DLD1 (cell line): ENCODE data around the gene ADAM11.

Source experiments
- in situ Hi-C: cut with HindIII; loops from 2 replicates; pipeline ENCODE4 v1.10.0; 2017; ENCODE audit warnings: low sequenced_read_pairs

ADAM11 gene

DNA sequence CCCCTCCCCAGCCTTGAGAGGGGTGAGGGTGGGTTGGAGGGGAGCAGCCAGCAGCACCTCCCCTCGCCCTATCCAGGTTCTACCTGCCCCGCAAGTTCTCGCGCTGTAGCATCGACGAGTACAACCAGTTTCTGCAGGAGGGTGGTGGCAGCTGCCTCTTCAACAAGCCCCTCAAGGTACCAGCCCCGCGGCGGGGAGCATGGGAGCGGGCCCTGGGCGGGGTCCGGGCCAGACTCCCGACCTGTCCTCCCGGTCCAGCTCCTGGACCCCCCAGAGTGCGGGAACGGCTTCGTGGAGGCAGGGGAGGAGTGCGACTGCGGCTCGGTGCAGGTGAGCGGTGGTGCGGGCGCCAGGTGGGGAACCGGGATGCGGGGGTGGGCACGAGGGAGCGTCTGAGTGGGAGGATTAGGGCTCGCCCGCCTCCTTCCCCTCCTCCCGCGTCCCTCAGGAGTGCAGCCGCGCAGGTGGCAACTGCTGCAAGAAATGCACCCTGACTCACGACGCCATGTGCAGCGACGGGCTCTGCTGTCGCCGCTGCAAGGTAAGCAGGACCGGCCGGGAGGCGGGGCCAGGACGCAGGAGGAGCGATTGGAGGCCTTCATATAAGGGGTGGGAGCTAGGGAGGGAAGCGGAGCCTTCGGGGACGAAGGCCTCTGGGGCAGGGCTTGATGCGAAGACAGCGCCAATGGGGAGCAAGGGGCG, 16.5 kb downstream of the ADAM11 start:
- in situ Hi-C loops, result no loop called here

DNA sequence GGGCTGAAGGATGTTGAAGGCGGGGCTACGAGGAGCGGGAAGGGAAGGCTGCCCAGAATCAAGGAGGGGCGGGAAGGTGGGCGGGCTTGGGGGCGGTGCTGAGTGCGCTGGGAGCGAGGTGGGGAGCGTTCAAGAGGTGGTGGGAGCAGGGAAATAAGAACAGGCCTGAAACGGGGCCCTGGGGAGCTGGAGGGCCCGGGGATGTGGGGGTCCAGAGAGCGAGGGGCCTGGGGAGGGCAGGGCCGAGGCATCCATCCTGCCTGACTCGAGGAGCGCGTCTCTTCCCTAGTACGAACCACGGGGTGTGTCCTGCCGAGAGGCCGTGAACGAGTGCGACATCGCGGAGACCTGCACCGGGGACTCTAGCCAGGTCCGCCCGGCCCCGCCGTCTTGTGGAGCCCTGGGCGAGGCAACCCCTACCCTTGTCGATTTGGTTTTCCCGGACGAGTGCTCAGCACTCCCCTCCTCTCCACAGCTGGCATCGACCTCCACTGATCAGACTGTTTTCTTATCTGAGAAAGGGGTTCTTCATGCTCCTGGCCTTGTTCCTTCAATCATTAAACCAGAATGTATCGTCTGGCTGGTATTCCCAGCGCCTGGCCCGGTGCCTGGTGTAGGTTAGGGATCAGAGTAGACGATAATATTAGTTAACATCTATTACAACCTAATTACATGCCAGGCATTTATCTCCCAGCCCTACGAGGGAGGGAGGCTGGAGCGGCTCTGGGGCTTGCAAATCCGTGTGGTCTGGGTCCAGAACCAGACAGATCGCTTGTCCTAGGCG, 17.2 kb downstream of the ADAM11 start:
- in situ Hi-C loops, result no loop called here

DNA sequence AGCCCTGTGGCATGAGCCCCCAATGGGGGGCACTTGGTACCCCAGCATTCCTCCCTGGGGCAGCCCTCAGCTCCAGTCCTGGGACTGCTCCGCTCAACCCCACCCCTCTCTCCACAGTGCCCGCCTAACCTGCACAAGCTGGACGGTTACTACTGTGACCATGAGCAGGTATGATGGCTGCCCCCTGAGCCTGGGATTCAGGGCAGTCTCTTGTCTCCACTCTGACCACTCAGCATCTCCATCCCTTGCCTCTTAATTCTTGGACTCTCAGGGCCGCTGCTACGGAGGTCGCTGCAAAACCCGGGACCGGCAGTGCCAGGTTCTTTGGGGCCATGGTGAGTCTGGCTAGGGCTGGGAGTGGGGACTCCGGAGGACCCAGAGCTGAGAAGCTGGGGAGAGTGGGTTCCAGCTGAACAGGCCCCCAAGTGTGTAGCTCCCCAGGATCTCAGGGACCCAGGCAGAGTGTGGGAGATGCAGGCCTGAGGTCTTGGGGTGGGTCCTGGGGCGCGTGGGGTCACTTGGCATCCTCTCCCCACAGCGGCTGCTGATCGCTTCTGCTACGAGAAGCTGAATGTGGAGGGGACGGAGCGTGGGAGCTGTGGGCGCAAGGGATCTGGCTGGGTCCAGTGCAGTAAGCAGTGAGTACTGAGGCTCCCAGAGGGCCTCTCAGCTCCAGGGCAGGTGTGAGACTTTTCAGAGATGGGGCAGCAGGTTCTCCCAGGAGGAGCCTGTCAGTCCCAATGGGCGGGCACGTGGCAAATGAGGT, 18.0 kb downstream of the ADAM11 start:
- in situ Hi-C loops, result no loop called here

DNA sequence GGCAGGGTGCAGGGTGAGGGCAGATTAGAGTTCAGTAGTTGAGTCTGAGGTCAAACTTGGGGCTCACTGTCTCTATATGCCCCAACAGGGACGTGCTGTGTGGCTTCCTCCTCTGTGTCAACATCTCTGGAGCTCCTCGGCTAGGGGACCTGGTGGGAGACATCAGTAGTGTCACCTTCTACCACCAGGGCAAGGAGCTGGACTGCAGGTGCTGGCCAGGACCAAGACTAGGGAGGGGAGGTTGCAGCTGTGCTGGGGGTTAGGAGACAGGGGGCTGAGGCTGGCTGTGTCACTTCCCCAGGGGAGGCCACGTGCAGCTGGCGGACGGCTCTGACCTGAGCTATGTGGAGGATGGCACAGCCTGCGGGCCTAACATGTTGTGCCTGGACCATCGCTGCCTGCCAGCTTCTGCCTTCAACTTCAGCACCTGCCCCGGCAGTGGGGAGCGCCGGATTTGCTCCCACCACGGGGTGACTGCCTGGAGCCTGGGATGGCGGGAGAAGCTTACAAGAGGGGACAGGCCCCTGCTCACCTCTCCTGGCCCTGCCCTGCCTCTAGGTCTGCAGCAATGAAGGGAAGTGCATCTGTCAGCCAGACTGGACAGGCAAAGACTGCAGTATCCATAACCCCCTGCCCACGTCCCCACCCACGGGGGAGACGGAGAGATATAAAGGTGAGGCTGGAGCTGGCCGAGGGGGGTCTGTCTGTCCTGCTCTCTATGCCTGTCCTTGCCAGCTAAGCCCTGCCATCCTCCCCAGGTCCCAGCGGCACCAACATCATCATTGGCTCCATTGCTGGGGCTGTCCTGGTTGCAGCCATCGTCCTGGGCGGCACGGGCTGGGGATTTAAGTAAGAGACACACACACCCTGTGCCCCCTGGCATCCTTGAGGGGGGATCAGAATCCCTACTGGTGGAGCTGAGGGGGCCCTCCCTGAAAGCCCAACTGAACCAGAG, 18.9 kb downstream of the ADAM11 start:
- in situ Hi-C loops, result no loop called here

DNA sequence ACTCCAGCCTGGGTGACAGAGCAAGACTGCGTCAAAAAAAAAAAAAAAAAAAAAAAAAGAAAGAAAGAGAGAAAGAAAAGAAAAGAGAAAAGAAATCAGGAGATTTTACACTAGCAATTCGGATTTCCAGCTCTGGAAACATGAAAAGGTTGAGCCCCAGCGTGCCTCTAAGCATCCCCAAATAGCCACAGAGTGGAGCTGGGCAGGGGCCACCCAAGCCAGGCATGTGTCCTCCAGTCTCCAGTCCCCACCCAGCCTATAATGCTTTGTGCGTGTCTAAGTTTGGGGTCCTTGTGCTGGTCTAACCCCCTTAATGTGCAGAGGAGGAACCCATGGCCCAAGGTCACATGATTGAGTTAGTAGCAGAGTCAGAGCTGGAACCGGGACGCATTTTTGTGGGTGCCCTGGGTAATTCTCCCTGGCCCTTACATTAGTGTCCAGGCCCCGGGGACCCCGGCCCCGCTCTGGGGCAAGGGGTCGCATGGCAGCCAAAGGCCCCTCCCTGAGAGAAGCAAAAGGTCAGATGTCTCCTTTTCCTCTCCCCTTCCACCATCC, 19.9 kb downstream of the ADAM11 start:
- in situ Hi-C loops, result no loop called here

DNA sequence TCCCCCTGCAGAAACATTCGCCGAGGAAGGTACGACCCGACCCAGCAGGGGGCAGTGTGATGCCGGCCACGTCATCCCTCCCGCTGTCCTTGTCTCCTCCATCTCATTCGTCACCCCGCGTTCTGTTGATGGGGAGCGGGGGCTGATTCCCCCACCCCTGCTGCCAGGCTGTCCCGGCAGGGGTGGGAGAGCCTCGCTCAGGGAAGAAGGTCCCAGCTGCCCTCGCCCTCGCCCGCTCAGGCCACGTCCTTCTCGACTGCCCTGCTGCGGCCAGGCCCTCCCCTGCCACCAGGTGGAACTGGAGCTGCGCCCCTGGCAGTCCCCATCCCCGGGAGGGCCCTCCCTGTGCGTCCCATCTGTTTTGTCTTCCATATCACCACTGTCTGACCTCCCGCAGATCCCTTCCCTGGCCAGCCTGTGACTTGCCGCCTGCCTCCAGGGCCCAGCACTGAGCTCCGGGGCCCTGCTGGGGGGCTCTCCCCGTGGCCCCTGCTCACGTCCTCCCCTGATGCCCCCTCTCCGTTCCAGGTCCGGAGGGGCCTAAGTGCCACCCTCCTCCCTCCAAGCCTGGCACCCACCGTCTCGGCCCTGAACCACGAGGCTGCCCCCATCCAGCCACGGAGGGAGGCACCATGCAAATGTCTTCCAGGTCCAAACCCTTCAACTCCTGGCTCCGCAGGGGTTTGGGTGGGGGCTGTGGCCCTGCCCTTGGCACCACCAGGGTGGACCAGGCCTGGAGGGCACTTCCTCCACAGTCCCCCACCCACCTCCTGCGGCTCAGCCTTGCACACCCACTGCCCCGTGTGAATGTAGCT, 20.6 kb downstream of the ADAM11 start:
- in situ Hi-C loops, result no loop called here

DNA sequence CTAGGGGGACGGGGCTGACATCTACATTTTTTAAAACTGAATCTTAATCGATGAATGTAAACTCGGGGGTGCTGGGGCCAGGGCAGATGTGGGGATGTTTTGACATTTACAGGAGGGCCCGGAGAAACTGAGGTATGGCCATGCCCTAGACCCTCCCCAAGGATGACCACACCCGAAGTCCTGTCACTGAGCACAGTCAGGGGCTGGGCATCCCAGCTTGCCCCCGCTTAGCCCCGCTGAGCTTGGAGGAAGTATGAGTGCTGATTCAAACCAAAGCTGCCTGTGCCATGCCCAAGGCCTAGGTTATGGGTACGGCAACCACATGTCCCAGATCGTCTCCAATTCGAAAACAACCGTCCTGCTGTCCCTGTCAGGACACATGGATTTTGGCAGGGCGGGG, 21.4 kb downstream of the ADAM11 start:
- in situ Hi-C loops, result no loop called here

DNA sequence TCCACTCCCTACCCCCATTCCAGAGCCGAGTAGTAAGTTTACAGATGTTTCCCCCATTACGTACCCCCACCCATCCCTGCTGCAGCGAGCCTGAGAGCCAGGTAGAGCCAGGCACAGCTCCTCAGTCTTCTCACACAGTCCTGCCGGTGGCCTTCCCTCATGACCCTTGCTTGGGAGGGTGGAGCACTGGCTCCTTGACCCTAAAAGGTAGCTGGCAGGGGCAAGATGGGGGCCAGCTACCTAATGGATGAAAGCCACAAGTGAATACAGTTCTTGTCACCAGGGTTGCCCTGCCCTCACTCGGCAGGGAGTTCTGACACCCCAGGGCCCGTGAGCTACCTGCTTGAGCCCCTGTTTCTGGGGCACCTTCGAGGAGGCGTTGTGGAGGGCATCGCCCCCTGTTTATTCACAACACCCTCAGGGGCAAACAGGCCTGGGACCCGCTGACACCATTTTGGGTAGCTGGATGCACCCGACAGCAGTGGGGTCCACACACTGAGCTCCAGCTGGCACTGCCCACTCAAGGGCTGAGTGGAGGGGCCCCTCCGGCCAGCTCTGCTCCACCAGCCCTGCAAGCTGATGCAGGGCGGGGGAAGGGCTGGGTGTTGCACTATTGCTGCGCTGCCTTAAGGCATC, 22.2 kb downstream of the ADAM11 start:
- in situ Hi-C loops, result no loop called here

DNA sequence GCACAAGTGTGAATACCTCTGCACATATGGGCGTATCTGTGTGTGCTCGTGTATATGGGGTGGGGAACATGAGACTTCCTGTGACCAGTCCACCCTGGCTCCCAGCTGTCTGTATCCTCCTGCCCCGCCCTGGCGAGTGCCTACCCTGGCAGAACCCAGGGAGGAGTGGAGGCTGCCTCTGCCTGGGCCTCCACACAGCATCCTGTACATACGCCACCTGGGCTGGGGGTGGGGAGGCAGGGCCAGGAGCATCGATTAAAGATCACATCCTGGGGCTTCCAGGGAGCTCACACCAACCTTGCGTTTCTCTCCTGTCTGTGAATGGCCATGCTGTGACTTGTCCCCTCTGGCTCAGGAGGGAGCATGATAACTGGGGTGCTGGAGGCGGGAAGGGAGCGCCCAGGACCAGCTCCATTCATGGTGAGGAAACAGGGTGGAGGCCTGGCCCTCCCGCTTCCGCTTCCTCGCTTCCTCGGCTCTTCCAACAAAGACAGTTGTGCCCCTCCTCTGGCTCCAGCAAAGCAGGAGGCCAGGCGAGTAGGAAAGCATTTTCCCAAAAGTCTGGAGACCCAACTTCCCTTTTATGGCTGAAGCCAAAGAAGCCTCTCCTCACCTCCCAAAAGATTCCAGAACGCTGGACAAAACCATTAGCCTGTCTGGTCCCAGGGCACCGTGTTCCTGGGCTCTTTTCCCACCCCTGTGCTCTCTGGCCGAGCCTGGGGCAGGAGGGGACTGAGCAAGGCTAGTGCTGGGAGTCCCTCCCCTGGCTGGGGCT, 22.9 kb downstream of the ADAM11 start:
- in situ Hi-C loops, result no loop called here

DNA sequence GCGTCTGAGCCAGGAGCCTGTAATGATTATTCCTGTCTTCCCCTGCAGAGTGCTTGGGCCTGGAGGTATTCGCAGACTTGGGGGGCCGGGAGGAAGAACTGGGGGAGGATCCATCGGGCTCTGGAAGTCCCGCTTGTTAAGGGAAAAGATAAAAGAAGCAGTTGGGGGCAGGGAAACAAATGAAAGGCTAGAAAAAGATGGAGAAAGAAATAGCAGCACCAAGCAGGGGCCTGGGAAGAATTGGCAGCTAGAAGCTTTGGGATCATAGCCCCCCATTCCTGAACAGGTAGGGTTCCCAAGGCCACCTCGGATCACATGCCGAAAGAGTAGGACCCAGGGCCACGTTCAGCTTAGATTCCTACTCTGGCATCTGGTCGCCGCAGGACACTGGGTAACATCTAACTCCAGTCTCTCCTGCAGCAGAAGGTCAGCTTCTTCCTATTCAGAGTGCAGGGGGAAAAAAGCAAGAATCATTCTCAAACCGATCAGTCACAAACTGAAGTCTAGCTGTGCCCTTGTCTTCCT, 23.6 kb downstream of the ADAM11 start:
- in situ Hi-C loops, result no loop called here

DNA sequence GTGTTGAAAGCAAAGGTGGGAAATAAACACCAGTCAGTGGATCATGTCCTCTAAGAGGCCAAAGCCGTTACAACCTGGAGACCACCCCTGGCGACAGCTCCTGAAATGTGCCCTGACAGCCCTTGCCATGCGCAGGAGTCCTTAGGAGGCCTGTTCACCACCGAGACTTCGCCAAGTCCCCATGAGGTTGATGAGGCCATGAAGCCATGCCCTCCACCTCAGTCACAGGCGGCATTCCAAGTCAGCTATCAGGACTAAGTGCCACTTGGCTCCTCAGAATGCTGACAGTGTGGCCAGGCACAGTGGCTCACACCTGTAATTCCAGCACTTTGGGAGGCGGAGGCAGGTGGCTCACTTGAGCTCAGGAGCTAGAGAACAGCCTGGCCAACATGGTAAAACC, 27.1 kb downstream of the ADAM11 start:
- in situ Hi-C loops, result no loop called here

DNA sequence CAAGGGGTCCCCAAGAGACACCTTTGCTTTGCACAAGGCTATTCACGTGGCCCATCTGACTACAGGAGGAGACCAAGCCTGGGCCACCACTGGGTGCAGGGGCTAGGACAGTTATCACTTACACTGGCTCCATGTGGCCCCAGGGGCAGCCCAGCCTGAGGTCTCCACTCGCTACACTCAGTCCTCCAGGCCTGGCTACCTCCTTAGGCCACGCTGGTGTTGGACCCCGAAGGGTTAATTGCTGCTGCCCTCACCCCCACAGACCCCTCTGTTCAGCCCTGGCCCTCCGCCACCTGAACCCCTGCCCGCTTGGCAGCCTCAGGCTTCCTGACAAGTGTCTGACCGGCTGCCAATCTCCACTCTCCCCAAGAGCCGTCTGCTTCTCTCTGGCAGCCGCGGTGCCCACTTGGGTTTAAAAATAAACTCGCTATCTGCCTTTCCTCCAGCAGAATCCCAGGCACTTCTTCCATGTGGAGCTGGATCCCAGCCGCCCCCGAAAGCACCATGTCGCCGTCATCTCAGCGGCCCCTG, 27.8 kb downstream of the ADAM11 start:
- in situ Hi-C loops, result no loop called here

DNA sequence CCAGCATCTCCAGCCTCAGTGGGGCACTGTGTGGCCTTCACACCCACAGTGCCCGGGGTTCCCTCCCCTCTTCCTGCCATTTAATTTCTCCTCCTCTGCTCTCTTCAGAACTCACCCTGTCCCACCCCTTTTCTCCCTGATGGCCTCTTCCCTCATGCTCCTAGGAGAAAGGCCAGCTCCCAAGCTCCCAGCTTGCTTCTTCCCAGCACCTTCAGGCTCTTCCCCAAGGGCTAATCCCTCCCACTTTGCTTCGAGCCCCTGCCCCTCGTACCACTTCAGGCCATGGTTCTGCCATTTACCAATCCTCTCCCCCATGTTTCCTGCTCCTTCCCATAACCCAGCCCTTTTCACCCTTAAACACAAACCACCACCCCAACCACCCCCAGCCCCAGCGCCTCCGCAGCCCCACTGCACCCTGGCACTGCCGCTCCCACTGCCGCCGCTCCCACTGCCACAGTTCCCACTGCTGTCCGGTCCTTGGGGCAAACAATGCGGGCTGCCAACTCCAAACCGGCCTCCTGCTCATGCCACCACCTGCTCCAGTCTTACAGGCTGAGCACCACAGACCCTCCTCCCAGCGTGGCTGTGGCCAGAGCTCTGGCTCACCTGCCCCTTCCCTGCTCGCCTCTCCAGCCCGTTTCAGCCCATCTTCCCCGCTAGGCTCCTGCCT, 28.6 kb downstream of the ADAM11 start:
- in situ Hi-C loops, result no loop called here

DNA sequence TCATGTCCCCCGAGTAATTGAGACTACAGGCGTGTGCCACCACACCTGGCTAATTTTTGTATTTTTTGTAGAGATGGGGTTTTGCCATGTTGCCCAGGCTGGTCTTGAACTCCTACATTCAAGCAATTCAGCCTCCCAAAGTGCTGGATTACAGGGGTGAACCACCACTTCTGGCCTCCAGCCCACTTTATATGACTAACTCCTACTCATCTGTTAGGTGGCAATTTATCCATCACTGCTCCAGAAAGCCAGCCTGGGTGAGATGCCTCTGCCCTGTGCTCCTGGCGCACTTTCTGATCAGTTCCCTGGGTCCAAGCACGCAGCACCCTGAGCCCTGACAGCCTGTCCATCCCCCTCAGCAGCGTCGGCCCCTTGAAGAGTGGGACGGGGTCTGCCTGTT, 29.4 kb downstream of the ADAM11 start:
- in situ Hi-C loops, result no loop called here

DNA sequence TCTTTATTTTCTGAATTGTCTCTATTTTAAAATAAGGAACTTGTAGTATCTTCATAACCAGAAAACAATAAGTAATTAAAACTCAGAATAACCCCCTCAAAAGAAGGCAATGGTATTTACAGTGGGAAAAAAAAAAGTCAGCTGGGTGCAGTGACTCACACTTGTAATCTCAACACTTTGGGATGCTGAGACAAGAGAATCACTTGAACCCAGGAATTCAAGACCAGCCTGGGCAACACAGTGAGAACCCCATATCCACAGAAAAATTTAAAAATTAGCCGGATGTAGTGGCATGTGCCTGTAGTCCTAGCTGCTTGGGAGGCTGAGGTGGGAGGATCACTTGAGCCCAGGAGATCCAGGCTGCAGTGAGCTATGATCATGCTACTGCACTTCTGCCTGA, 33.5 kb downstream of the ADAM11 start:
- in situ Hi-C loops, result no loop called here

DNA sequence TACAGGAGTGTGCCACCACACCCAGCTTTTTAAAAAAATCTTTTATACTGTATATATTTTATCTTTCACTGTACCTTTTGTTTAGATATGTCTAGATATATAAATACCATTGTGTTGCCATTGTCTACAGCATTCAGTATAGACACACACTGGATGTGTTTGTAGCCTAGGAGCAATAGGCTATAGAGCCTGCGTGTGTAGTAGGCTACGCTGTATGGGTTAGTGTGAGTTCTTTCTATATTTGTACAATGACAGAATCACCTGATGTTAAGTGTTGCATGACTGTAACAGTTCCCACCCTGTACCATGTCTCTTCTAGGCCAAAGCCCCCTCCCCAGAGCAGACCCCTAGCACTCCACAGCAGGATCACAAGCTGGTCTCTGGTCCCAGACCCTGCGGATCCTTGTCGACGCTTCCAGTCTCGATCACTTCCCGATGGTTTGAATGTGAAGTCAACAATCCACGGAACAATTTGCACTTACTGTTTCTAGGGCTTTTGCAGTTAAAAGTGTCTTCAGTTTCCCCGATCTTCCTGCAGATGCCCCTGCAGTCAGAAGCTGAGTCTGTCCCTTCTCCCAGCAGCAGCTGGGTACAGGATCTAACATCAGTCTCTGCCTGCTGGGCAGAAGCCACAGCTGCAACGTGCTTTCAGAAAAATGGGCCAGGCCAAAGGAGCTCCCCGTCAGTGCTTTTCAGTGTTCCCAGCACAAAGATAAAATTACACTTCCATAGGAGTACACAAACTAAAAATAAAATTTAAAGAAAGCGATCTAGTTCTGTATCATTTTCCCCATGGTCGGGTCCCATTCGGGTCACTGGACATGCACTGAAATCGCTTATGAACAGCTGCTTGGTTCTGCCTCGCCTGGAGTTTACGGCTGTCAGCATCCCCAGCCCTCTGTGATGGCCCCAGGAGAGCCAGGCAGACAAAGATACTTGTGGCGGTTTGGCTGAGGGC, 35.4 kb downstream of the ADAM11 start:
- in situ Hi-C loops, result no loop called here
